ENCODE data around the gene KCNMA1.

- no peak for TF ChIP-seq POLR2AphosphoS5 (IDR thresholded peaks at IDR 0.05)
- TF ChIP-seq POLR2A (IDR thresholded peaks at IDR 0.05) = no peak
- peak in 1 of 4 experiments; percentile 20 for TF ChIP-seq CTCF (IDR thresholded peaks at IDR 0.05)
- no peak for TF ChIP-seq EP300 (IDR thresholded peaks at IDR 0.05)
These were observed 143.3 kb downstream of the KCNMA1 start for GRCh38 chr10:77494327-77494726.
